ENCODE data around the gene HTT. TPM values are rescaled to one million over a fixed set of nuclear protein-coding genes. Genes with fewer than 3 reads are reported as not detected.

HTT gene
- total RNA-seq, 1 donor from 2014 or later: 49.8 TPM

- DNase-seq (ENCODE audit: extremely low spot score in 2 of 2): no peak
- TF ChIP-seq POLR2AphosphoS5 (IDR thresholded peaks at IDR 0.05; ENCODE audit: insufficient read depth in 1 of 2, low read depth in 1 of 2): no peak
- TF ChIP-seq CTCF (IDR thresholded peaks at IDR 0.05): no peak
- TF ChIP-seq POLR2A (IDR thresholded peaks at IDR 0.05): no peak
- Histone ChIP-seq H3K4me3 (no peak overlapping the region), H3K36me3 (no peaks in the 10 kb centered on the region), H3K4me1 (no peaks in the 10 kb centered on the region), H3K27ac (no peak overlapping the region), H3K27me3 (no peaks in the 10 kb centered on the region), H3K9me3 (no peaks in the 10 kb centered on the region)
- intact Hi-C loops (cut with DNase I): no loop called here
Measured at GRCh38 chr4:3059943-3060342, 14.5 kb upstream of the HTT start.

GRCh38 chr4:3060946-3061345, 13.5 kb upstream of the HTT start:
- no peak for DNase-seq (ENCODE audit: extremely low spot score in 2 of 2)
- Histone ChIP-seq H3K9me3 (no peaks in the 10 kb centered on the region), H3K27ac (no peak overlapping the region), H3K4me3 (no peak overlapping the region), H3K36me3 (no peaks in the 10 kb centered on the region), H3K27me3 (no peaks in the 10 kb centered on the region), H3K4me1 (no peaks in the 10 kb centered on the region)
- intact Hi-C loops (cut with DNase I): no loop called here
- no peak for TF ChIP-seq CTCF (IDR thresholded peaks at IDR 0.05)
- TF ChIP-seq POLR2A (IDR thresholded peaks at IDR 0.05): no peak
- no peak for TF ChIP-seq POLR2AphosphoS5 (IDR thresholded peaks at IDR 0.05; ENCODE audit: insufficient read depth in 1 of 2, low read depth in 1 of 2)

GRCh38 chr4:3062471-3062870, 12.0 kb upstream of the HTT start:
- H3K4me1 ChIP-seq: no peaks in the 10 kb centered on the region
- DNase-seq (ENCODE audit: extremely low spot score in 2 of 2): no peak
- H3K9me3 ChIP-seq: no peaks in the 10 kb centered on the region
- no peak overlapping the region for H3K4me3 ChIP-seq
- intact Hi-C loops (cut with DNase I): no loop called here
- no peaks in the 10 kb centered on the region for H3K27me3 ChIP-seq
- H3K36me3 ChIP-seq: no peaks in the 10 kb centered on the region
- no peak for TF ChIP-seq POLR2AphosphoS5 (IDR thresholded peaks at IDR 0.05; ENCODE audit: insufficient read depth in 1 of 2, low read depth in 1 of 2)
- TF ChIP-seq CTCF (IDR thresholded peaks at IDR 0.05): no peak
- no peak for TF ChIP-seq POLR2A (IDR thresholded peaks at IDR 0.05)
- H3K27ac ChIP-seq: no peak overlapping the region

DNA sequence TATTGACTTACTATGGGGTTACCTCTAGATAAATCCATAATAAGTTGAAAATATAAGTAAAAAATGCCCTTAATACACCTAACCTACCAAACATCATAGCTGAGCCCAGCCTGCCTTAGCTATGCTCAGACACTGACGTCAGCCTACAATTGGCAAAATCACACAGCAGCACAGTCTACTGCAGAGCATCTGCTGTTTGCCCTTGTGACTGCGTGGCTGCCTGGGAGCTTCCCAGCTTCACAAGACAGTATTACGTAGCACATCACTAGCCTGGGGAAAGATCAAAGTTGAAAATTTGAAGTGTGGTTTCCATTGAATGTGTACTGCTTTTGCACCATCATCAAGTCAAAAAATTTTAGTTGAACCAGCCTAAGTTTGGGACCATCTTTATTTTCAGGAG, 8.9 kb upstream of the HTT start:
- intact Hi-C loops (cut with DNase I): no loop called here
- no peak for DNase-seq (ENCODE audit: extremely low spot score in 2 of 2)
- Histone ChIP-seq H3K27me3 (no peaks in the 10 kb centered on the region), H3K4me3 (no peak overlapping the region), H3K4me1 (no peaks in the 10 kb centered on the region), H3K27ac (no peak overlapping the region), H3K9me3 (no peaks in the 10 kb centered on the region), H3K36me3 (no peaks in the 10 kb centered on the region)
- no peak for TF ChIP-seq POLR2AphosphoS5 (IDR thresholded peaks at IDR 0.05; ENCODE audit: insufficient read depth in 1 of 2, low read depth in 1 of 2)
- no peak for TF ChIP-seq CTCF (IDR thresholded peaks at IDR 0.05)
- no peak for TF ChIP-seq POLR2A (IDR thresholded peaks at IDR 0.05)

GRCh38 chr4:3066836-3067400, 7.6 kb upstream of the HTT start:
- H3K4me3 ChIP-seq: no peak overlapping the region
- H3K36me3 ChIP-seq: no peaks in the 10 kb centered on the region
- H3K9me3 ChIP-seq: no peaks in the 10 kb centered on the region
- H3K27me3 ChIP-seq: no peaks in the 10 kb centered on the region
- intact Hi-C loops (cut with DNase I): no loop called here
- DNase-seq (ENCODE audit: extremely low spot score in 2 of 2): no peak
- TF ChIP-seq CTCF (IDR thresholded peaks at IDR 0.05) (no peak), POLR2AphosphoS5 (IDR thresholded peaks at IDR 0.05; ENCODE audit: insufficient read depth in 1 of 2, low read depth in 1 of 2) (no peak), POLR2A (IDR thresholded peaks at IDR 0.05) (no peak)
- no peak overlapping the region for H3K27ac ChIP-seq
- H3K4me1 ChIP-seq: no peaks in the 10 kb centered on the region
